HEK293 (cell line): ENCODE measurements around the gene SLC25A30.

ENCODE experiments used
- CTCF ChIA-PET: fragments of 350-600 bp; formaldehyde crosslinking; extraction: SDS; loops from one replicate; lab custom pipeline; 2021; ENCODE audit warnings: antibody characterized with exemption; lab: Yijun Ruan, JAX
- POLR2A ChIA-PET: fragments of 300-600 bp; formaldehyde crosslinking; extraction: SDS; loops from one replicate; lab custom pipeline; 2020; ENCODE audit warnings: antibody characterized with exemption, inconsistent platforms; lab: Yijun Ruan, JAX
- H3K27ac ChIP-seq: fragments of 200-500 bp; sonication (Bioruptor generic); 2 replicates; pipeline ENCODE4 v1.5.1; 2014; ENCODE audit warnings: low read depth, low read length, control low read depth, inconsistent platforms; ENCODE audit errors: extremely low read depth
- H3K36me3 ChIP-seq, 2 experiments: fragments of 200-500 bp in 1 of 2; sonication (Bioruptor generic) in 1 of 2; 1 replicate in 1 of 2; 2 replicates in 1 of 2; pipeline ENCODE4 v1.5.1; 2014 to 2017; ENCODE audit warnings: inconsistent platforms in 2 of 2, low read length in 2 of 2; ENCODE audit not compliant: control insufficient read depth in 2 of 2, insufficient read depth in 1 of 2
- H3K4me1 ChIP-seq: fragments of 200-500 bp; sonication (Bioruptor generic); 2 replicates; pipeline ENCODE4 v1.5.1; 2014; ENCODE audit warnings: mild to moderate bottlenecking, low read length, inconsistent platforms; ENCODE audit not compliant: control insufficient read depth, insufficient read depth
- H3K4me3 ChIP-seq: 2 replicates; pipeline ENCODE4 v1.5.1; 2011; ENCODE audit warnings: low read depth, mild to moderate bottlenecking, control low read depth, low read length, moderate library complexity
- H3K9me3 ChIP-seq: fragments of 200-500 bp; sonication (Bioruptor generic); 2 replicates; pipeline ENCODE4 v1.5.1; 2014; ENCODE audit warnings: low read depth, low read length, inconsistent platforms; ENCODE audit not compliant: control insufficient read depth, insufficient read depth
- BCL11B ChIP-seq: fragments of 450-650 bp; formaldehyde crosslinking; IDR thresholded peaks from 2 replicates; pipeline ENCODE4 v1.5.1; 2016; ENCODE audit warnings: low read depth, missing biosample characterization, missing genetic modification characterization
- EGR2 ChIP-seq: fragments of 450-650 bp; formaldehyde crosslinking; IDR thresholded peaks from 2 replicates; pipeline ENCODE4 v1.5.1; 2016; ENCODE audit warnings: low read depth, missing biosample characterization, missing genetic modification characterization
- FEZF1 ChIP-seq: fragments of 450-650 bp; formaldehyde crosslinking; IDR thresholded peaks from 2 replicates; pipeline ENCODE4 v1.5.1; 2016; ENCODE audit warnings: missing biosample characterization, missing genetic modification characterization
- GLI2 ChIP-seq: fragments of 450-650 bp; formaldehyde crosslinking; IDR thresholded peaks from 2 replicates; pipeline ENCODE4; 2017; ENCODE audit warnings: missing biosample characterization, missing genetic modification characterization, low read depth, borderline replicate concordance
- HOXC10 ChIP-seq: sonication (generic); formaldehyde crosslinking; IDR thresholded peaks from 2 replicates; pipeline ENCODE4 v1.8.1; 2023; ENCODE audit warnings: mild to moderate bottlenecking, missing genetic modification reagents
- MYNN ChIP-seq: fragments of 450-650 bp; formaldehyde crosslinking; IDR thresholded peaks from 2 replicates; pipeline ENCODE4 v1.5.1; 2016; ENCODE audit warnings: missing biosample characterization, missing genetic modification characterization, borderline replicate concordance
- OVOL3 ChIP-seq: fragments of 450-650 bp; formaldehyde crosslinking; IDR thresholded peaks from 2 replicates; pipeline ENCODE4 v1.5.1; 2016; ENCODE audit warnings: missing biosample characterization, missing genetic modification characterization
- RBAK ChIP-seq: fragments of 450-650 bp; formaldehyde crosslinking; IDR thresholded peaks from 2 replicates; pipeline ENCODE4 v1.5.1; 2016; ENCODE audit warnings: missing biosample characterization, missing genetic modification characterization
- SP7 ChIP-seq: fragments of 450-650 bp; formaldehyde crosslinking; IDR thresholded peaks from 2 replicates; pipeline ENCODE4 v1.5.1; 2016; ENCODE audit warnings: missing biosample characterization, missing genetic modification characterization
- ZNF133 ChIP-seq: fragments of 450-650 bp; formaldehyde crosslinking; IDR thresholded peaks from 2 replicates; pipeline ENCODE4 v1.5.1; 2016; ENCODE audit warnings: missing biosample characterization, missing genetic modification characterization
- ZNF19 ChIP-seq: fragments of 450-650 bp; formaldehyde crosslinking; IDR thresholded peaks from 2 replicates; pipeline ENCODE4; 2016; ENCODE audit warnings: missing biosample characterization, missing genetic modification characterization, low read depth
- ZNF223 ChIP-seq: fragments of 450-650 bp; formaldehyde crosslinking; IDR thresholded peaks from 2 replicates; pipeline ENCODE4 v1.5.1; 2016; ENCODE audit warnings: missing biosample characterization, missing genetic modification characterization
- ZNF248 ChIP-seq: fragments of 450-650 bp; formaldehyde crosslinking; IDR thresholded peaks from 2 replicates; pipeline ENCODE4 v1.5.1; 2017; ENCODE audit warnings: missing biosample characterization, missing genetic modification characterization
- ZNF324 ChIP-seq: fragments of 450-650 bp; formaldehyde crosslinking; IDR thresholded peaks from 2 replicates; pipeline ENCODE4 v1.5.1; 2016; ENCODE audit warnings: missing biosample characterization, missing genetic modification characterization
- ZNF394 ChIP-seq: fragments of 450-650 bp; formaldehyde crosslinking; IDR thresholded peaks from 2 replicates; pipeline ENCODE4 v1.5.1; 2016; ENCODE audit warnings: missing biosample characterization, missing genetic modification characterization, mild to moderate bottlenecking, moderate library complexity, borderline replicate concordance
- ZNF544 ChIP-seq: fragments of 450-650 bp; formaldehyde crosslinking; IDR thresholded peaks from 2 replicates; pipeline ENCODE4 v1.5.0; 2017; ENCODE audit warnings: missing biosample characterization, missing genetic modification characterization
- ZNF629 ChIP-seq: fragments of 450-650 bp; formaldehyde crosslinking; IDR thresholded peaks from 2 replicates; pipeline ENCODE4 v1.5.1; 2017; ENCODE audit warnings: missing biosample characterization, missing genetic modification characterization
- ZNF707 ChIP-seq: fragments of 450-650 bp; formaldehyde crosslinking; IDR thresholded peaks from 2 replicates; pipeline ENCODE4 v1.5.1; 2016; ENCODE audit warnings: missing biosample characterization, missing genetic modification characterization
- ZNF776 ChIP-seq: fragments of 450-650 bp; formaldehyde crosslinking; IDR thresholded peaks from 2 replicates; pipeline ENCODE4 v1.5.0; 2017; ENCODE audit warnings: missing biosample characterization, missing genetic modification characterization, borderline replicate concordance
- ZNF777 ChIP-seq: fragments of 450-650 bp; formaldehyde crosslinking; IDR thresholded peaks from 2 replicates; pipeline ENCODE4 v1.5.1; 2017; ENCODE audit warnings: missing biosample characterization, missing genetic modification characterization, borderline replicate concordance
- TF ChIP-seq, protein P1 (sequence below): fragments of 450-650 bp; formaldehyde crosslinking; IDR thresholded peaks from 2 replicates; pipeline ENCODE4 v1.5.1; 2016; ENCODE audit warnings: missing biosample characterization, missing genetic modification characterization
- TF ChIP-seq, protein P2 (sequence below): fragments of 450-650 bp; formaldehyde crosslinking; IDR thresholded peaks from 2 replicates; pipeline ENCODE4 v1.5.1; 2017; ENCODE audit warnings: missing biosample characterization, missing genetic modification characterization
- TF ChIP-seq, protein P3 (sequence below): fragments of 450-650 bp; formaldehyde crosslinking; IDR thresholded peaks from 2 replicates; pipeline ENCODE4 v1.5.1; 2016; ENCODE audit warnings: missing biosample characterization, missing genetic modification characterization
- TF ChIP-seq, protein P4 (sequence below): fragments of 450-650 bp; formaldehyde crosslinking; IDR thresholded peaks from 2 replicates; pipeline ENCODE4 v1.5.1; 2016; ENCODE audit warnings: missing biosample characterization, missing genetic modification characterization

Gene SLC25A30

DNA sequence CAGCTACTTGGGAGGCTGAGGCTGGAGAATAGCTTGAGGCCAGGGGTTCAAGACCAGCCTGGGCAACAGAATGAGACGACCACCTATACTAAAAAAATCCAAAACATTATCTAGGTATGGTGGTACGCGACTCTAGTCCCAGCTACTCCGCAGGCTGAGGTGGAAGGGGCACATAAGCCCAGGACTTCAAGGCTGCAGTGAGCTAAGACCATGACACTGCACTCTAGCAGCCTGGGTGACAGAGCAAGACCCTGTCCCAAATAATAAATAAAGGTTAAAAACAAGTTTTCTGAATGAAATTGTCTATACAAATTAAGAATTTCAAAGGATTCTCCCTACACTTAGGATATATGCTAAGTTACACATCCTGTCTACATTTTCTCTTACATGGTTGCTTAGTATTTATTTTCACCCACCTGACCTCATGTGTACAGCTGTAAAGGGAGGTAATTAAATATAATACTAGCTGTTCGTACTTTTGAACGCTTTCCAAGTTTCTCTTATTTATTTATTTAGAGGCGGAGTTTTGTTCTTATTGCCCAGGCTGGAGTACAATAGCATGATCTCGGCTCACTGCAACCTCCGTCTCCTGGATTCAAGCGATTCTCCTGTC is 1.6 kb downstream of the SLC25A30 start:
- CTCF ChIA-PET: no interaction called here
- Histone ChIP-seq H3K27ac (no peak overlapping the region), H3K9me3 (no peaks in the 10 kb centered on the region)
- POLR2A ChIA-PET: interaction anchor here (0.6 kb wide), 1 partner anchor 76 kb away, joined by 3 read pairs; the partner anchor contains the start of gene TPT1
- TF ChIP-seq, protein P1, sequence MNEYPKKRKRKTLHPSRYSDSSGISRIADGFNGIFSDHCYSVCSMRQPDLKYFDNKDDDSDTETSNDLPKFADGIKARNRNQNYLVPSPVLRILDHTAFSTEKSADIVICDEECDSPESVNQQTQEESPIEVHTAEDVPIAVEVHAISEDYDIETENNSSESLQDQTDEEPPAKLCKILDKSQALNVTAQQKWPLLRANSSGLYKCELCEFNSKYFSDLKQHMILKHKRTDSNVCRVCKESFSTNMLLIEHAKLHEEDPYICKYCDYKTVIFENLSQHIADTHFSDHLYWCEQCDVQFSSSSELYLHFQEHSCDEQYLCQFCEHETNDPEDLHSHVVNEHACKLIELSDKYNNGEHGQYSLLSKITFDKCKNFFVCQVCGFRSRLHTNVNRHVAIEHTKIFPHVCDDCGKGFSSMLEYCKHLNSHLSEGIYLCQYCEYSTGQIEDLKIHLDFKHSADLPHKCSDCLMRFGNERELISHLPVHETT (tag by site-specific recombination): no peak
- TF ChIP-seq ZNF544 (tag by site-specific recombination) (no peak), EGR2 (no peak), ZNF707 (tag by site-specific recombination) (no peak), ZNF629 (tag by site-specific recombination) (peak; percentile 33; the same call in 1 of the 2 replicates), BCL11B (tag by site-specific recombination) (no peak), ZNF19 (tag by site-specific recombination) (no peak), FEZF1 (tag by site-specific recombination) (no peak), ZNF777 (tag by site-specific recombination) (no peak), MYNN (tag by site-specific recombination) (no peak), SP7 (peak; percentile 51), ZNF394 (tag by site-specific recombination) (peak; percentile 46; the same call in 1 of the 2 replicates), ZNF248 (tag by site-specific recombination) (no peak)
- TF ChIP-seq, all 188 proteins: peak for 3
- Histone ChIP-seq H3K4me1 (no peaks in the 10 kb centered on the region), H3K4me3 (no peak overlapping the region), H3K36me3 (no peaks in the 10 kb centered on the region)

DNA sequence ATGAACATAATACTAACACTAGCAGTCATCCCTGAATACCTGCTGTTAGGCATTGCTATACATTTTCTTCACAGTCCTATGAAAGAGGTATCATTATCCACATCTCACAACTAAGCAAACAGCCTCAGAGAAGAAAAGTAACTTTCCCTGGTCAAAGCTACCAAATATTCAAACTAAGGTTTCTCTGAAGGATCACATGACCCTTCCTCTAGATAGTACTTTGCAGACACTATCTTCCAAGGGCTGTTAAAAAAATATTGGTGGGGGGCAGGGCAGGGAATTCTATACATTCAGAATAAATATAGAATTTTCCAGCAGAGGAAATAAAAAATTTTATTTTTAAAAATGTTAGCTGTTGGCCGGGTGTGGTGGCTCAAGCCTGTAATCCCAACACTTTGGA is 3.1 kb downstream of the SLC25A30 start:
- Histone ChIP-seq H3K36me3 (no peaks in the 10 kb centered on the region; a peak in 1 of 3 replicates), H3K27ac (no peak overlapping the region), H3K4me3 (no peak overlapping the region), H3K4me1 (no peaks in the 10 kb centered on the region), H3K9me3 (no peaks in the 10 kb centered on the region)
- POLR2A ChIA-PET: interaction anchor here (1.2 kb wide), 1 partner anchor 75 kb away, joined by 3 read pairs; the partner anchor contains the start of gene TPT1
- CTCF ChIA-PET: interaction anchor here (0.6 to 1.9 kb wide), 2 partner anchors 15 to 85 kb away, joined by 3 to 5 read pairs; no protein-coding TSS in a partner anchor
- no peak for TF ChIP-seq RBAK (tag by site-specific recombination)
- TF ChIP-seq, protein P2, sequence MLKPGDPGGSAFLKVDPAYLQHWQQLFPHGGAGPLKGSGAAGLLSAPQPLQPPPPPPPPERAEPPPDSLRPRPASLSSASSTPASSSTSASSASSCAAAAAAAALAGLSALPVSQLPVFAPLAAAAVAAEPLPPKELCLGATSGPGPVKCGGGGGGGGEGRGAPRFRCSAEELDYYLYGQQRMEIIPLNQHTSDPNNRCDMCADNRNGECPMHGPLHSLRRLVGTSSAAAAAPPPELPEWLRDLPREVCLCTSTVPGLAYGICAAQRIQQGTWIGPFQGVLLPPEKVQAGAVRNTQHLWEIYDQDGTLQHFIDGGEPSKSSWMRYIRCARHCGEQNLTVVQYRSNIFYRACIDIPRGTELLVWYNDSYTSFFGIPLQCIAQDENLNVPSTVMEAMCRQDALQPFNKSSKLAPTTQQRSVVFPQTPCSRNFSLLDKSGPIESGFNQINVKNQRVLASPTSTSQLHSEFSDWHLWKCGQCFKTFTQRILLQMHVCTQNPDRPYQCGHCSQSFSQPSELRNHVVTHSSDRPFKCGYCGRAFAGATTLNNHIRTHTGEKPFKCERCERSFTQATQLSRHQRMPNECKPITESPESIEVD (tag by site-specific recombination): peak; percentile 76

DNA sequence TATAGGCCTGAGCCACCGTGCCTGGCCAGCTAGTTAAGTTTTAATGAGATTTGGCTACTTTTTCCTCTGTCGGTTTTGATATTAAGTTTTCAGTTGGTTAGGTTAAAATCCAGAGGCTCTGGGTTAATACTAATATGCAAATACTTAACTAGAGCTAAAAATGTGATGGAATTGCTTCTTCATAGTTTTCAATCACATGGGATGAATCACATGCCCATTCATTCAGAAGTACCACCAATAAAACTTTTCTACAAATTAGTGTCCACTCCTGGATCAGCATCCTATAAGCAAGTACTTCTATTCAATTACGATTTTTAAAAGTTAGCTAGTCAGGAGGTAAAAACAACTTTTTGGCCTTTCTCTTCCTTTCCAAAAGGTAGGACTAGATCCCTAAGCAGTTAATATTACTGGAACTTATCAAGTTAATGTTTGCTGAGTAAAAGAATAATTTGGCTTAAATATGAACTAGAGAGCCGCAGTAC is 4.3 kb downstream of the SLC25A30 start:
- Histone ChIP-seq H3K4me3 (no peak overlapping the region), H3K9me3 (no peaks in the 10 kb centered on the region), H3K36me3 (peaks cover 0 to 4% of the 10 kb centered on the region in 2 experiments; a peak in 2 of 3 replicates), H3K27ac (no peak overlapping the region), H3K4me1 (no peaks in the 10 kb centered on the region)
- POLR2A ChIA-PET: interaction anchor here (0.6 kb wide), 2 partner anchors 42 to 220 kb away, joined by 3 read pairs; no protein-coding TSS in a partner anchor
- CTCF ChIA-PET: interaction anchor here (0.5 to 1.9 kb wide), 3 partner anchors 8 to 21 kb away, joined by 3 to 6 read pairs (median 5); no protein-coding TSS in a partner anchor
- no peak for TF ChIP-seq ZNF777 (tag by site-specific recombination)
- no peak for TF ChIP-seq ZNF324 (tag by site-specific recombination)
- TF ChIP-seq HOXC10 (CRISPR knock-in tag): no peak
- TF ChIP-seq MYNN (tag by site-specific recombination): no peak
- no peak for TF ChIP-seq GLI2 (tag by site-specific recombination)
- TF ChIP-seq ZNF133 (tag by site-specific recombination): no peak
- no peak for TF ChIP-seq OVOL3 (tag by site-specific recombination)
- TF ChIP-seq, protein P3, sequence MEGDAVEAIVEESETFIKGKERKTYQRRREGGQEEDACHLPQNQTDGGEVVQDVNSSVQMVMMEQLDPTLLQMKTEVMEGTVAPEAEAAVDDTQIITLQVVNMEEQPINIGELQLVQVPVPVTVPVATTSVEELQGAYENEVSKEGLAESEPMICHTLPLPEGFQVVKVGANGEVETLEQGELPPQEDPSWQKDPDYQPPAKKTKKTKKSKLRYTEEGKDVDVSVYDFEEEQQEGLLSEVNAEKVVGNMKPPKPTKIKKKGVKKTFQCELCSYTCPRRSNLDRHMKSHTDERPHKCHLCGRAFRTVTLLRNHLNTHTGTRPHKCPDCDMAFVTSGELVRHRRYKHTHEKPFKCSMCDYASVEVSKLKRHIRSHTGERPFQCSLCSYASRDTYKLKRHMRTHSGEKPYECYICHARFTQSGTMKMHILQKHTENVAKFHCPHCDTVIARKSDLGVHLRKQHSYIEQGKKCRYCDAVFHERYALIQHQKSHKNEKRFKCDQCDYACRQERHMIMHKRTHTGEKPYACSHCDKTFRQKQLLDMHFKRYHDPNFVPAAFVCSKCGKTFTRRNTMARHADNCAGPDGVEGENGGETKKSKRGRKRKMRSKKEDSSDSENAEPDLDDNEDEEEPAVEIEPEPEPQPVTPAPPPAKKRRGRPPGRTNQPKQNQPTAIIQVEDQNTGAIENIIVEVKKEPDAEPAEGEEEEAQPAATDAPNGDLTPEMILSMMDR (tag by site-specific recombination): no peak
- TF ChIP-seq ZNF776 (tag by site-specific recombination): no peak
- TF ChIP-seq, protein P4, sequence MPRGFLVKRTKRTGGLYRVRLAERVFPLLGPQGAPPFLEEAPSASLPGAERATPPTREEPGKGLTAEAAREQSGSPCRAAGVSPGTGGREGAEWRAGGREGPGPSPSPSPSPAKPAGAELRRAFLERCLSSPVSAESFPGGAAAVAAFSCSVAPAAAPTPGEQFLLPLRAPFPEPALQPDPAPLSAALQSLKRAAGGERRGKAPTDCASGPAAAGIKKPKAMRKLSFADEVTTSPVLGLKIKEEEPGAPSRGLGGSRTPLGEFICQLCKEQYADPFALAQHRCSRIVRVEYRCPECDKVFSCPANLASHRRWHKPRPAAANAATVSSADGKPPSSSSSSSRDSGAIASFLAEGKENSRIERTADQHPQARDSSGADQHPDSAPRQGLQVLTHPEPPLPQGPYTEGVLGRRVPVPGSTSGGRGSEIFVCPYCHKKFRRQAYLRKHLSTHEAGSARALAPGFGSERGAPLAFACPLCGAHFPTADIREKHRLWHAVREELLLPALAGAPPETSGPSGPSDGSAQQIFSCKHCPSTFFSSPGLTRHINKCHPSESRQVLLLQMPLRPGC (tag by site-specific recombination): no peak
- no peak for TF ChIP-seq ZNF223 (tag by site-specific recombination)
